H4 (cell line): ENCODE data around the gene RGR. TPM values are rescaled to one million over a fixed set of nuclear protein-coding genes. Genes with fewer than 3 reads are reported as not detected.

Source experiments
- DNase-seq: peaks from one replicate; pipeline ENCODE4 v3.0.0-alpha.2; 2015; ENCODE audit warnings: low spot score
- total RNA-seq: library from RNA; depleted of rRNA; stranded (reverse); fragments of >200 nt; shearing (Covaris generic); gene quantifications from 2 replicates; pipeline ENCODE4 v1.2.3, GENCODE V29; 2014

The RGR gene
- total RNA-seq, 1 experiment from 2014 or later, result not detected

GRCh38 chr10:84221916-84222315 is 22.9 kb upstream of the RGR start:
- no peak for DNase-seq

GRCh38 chr10:84224411-84225028 is 20.3 kb upstream of the RGR start:
- DNase-seq, result no peak

GRCh38 chr10:84225427-84226173 is 19.3 kb upstream of the RGR start, which contains the start of gene LRIT2:
LRIT2 (minus strand) TSS chr10:84225544; CDS start chr10:84225520, 24 bp downstream.
- no peak for DNase-seq

- no peak for DNase-seq
These were observed 18.2 kb upstream of the RGR start for GRCh38 chr10:84226616-84227015.

- no peak for DNase-seq
These were observed 17.0 kb upstream of the RGR start for GRCh38 chr10:84227810-84228209.

- no peak for DNase-seq
These were observed 14.5 kb upstream of the RGR start for GRCh38 chr10:84230359-84230758.

- no peak for DNase-seq
These were observed 12.5 kb upstream of the RGR start for GRCh38 chr10:84232376-84232775.

GRCh38 chr10:84233940-84234339 is 10.9 kb upstream of the RGR start:
- DNase-seq, result no peak

GRCh38 chr10:84234479-84234878 is 10.4 kb upstream of the RGR start:
- DNase-seq, result no peak

- no peak for DNase-seq
These were observed 9.8 kb upstream of the RGR start for GRCh38 chr10:84235096-84235495.

GRCh38 chr10:84236807-84237198 is 8.1 kb upstream of the RGR start:
- no peak for DNase-seq

- no peak for DNase-seq
These were observed 7.4 kb upstream of the RGR start for GRCh38 chr10:84237199-84238051.

GRCh38 chr10:84238909-84239308 is 5.9 kb upstream of the RGR start:
- no peak for DNase-seq

GRCh38 chr10:84241185-84241790 is 3.6 kb upstream of the RGR start, which contains the start of gene LRIT1:
LRIT1 (minus strand) TSS chr10:84241546; CDS start chr10:84241439, 107 bp downstream.
- DNase-seq, result no peak

- DNase-seq, result no peak
These were observed 1.1 kb upstream of the RGR start for GRCh38 chr10:84243759-84244158.

- DNase-seq, result no peak
These were observed 2.6 kb downstream of the RGR start for GRCh38 chr10:84247496-84247895.

- no peak for DNase-seq
These were observed 3.9 kb downstream of the RGR start for GRCh38 chr10:84248794-84249193.

- no peak for DNase-seq
These were observed 10.0 kb downstream of the RGR start for GRCh38 chr10:84254552-84255478.

- DNase-seq, result no peak
These were observed 11.9 kb downstream of the RGR start for GRCh38 chr10:84256510-84257342.
